Transverse colon (tissue), 4 donors: ENCODE measurements around the gene ATR. TPM values are rescaled to one million over a fixed set of nuclear protein-coding genes. Genes with fewer than 3 reads are reported as not detected.

ENCODE experiments used
- DNase-seq: peaks from one replicate; pipeline ENCODE4 v3.0.0-alpha.2; 2019
- H3K27ac ChIP-seq, 4 donors: fragments of 200-600 bp; sonication (generic); 2 replicates each; pipeline ENCODE4 v1.5.1; 2016 to 2018; ENCODE audit warnings: inconsistent platforms in 4 of 4
- H3K27me3 ChIP-seq: fragments of 200-600 bp; sonication (generic); 2 replicates; pipeline ENCODE4 v1.5.1; 2017; ENCODE audit warnings: inconsistent platforms
- H3K36me3 ChIP-seq, 4 donors: fragments of 200-600 bp; sonication (generic); 2 replicates each; pipeline ENCODE4 v1.5.1; 2017 to 2019; ENCODE audit warnings: inconsistent platforms in 4 of 4
- H3K4me1 ChIP-seq, 4 donors: fragments of 200-600 bp; sonication (generic); 2 replicates each; pipeline ENCODE4 v1.5.1; 2017 to 2020; ENCODE audit warnings: inconsistent platforms in 4 of 4
- H3K4me3 ChIP-seq, 4 donors: fragments of 200-600 bp; sonication (generic); 1 replicate in 1 of 4; 2 replicates in 3 of 4; pipeline versions ENCODE4 v1.5.1 to v1.6.1; 2017 to 2019; ENCODE audit warnings: inconsistent platforms in 4 of 4
- H3K9me3 ChIP-seq, 2 donors: fragments of 200-600 bp; sonication (generic); 2 replicates each; pipeline ENCODE4 v1.5.1; 2017 to 2019; ENCODE audit warnings: inconsistent platforms in 2 of 2
- EP300 ChIP-seq: sonication (generic); formaldehyde crosslinking; IDR thresholded peaks from one replicate; pipeline ENCODE4 v1.6.1; 2017; ENCODE audit warnings: antibody characterized with exemption, low read depth
- POLR2A ChIP-seq: fragments of 450-650 bp; IDR thresholded peaks from one replicate; pipeline ENCODE4 v1.6.1; 2016; ENCODE audit warnings: antibody characterized with exemption, mild to moderate bottlenecking, moderate library complexity
- POLR2AphosphoS5 ChIP-seq, 3 donors: sonication (generic); formaldehyde crosslinking; IDR thresholded peaks; one replicate each; pipeline ENCODE4 v1.6.1; 2016; ENCODE audit warnings: antibody characterized with exemption in 3 of 3
- WGBS, 2 donors: methylation state at CpG; one replicate each; pipeline ENCODE4 v1.1.5; 2018; ENCODE audit warnings: low coverage in 1 of 2; 5-methylcytosine and 5-hydroxymethylcytosine counted together
- in situ Hi-C, 4 donors: fragments of 200-750 bp; cut with MboI; loops; one replicate each; pipeline versions ENCODE4 v1.15.0 to v1.15.1; 2017; ENCODE audit warnings: low sequenced_read_pairs in 3 of 4, low pct_ligation_motif_present in 1 of 4, low pct_unique_long_range_greater_than_20kb in 1 of 4
- intact Hi-C: fragments of 100-400 bp; cut with DNase I; formaldehyde crosslinking; loops from one replicate; pipeline ENCODE4 v1.15.1; 2023; ENCODE audit warnings: low total_unique reads
- total RNA-seq, 4 donors: library from RNA; depleted of rRNA; stranded (reverse); fragments of >200 nt; gene quantifications; one replicate each; pipeline ENCODE4 v1.1.0, GENCODE V29; 2016
- TF ChIP-seq, protein P1 (sequence below), 5 experiments: fragments of 200-600 bp in 3 of 5; fragments of 450-650 bp in 2 of 5; sonication (generic) in 3 of 5; IDR thresholded peaks; 1 replicate in 2 of 5; 2 replicates in 3 of 5; pipeline ENCODE4 v1.5.1; 2016 to 2017; ENCODE audit warnings: antibody characterized with exemption in 5 of 5, inconsistent platforms in 3 of 5, mild to moderate bottlenecking in 2 of 5, moderate library complexity in 1 of 5

The ATR gene
- total RNA-seq, 4 donors from 2014 or later = 22.4 to 37.8 (median 25.3) TPM

DNA sequence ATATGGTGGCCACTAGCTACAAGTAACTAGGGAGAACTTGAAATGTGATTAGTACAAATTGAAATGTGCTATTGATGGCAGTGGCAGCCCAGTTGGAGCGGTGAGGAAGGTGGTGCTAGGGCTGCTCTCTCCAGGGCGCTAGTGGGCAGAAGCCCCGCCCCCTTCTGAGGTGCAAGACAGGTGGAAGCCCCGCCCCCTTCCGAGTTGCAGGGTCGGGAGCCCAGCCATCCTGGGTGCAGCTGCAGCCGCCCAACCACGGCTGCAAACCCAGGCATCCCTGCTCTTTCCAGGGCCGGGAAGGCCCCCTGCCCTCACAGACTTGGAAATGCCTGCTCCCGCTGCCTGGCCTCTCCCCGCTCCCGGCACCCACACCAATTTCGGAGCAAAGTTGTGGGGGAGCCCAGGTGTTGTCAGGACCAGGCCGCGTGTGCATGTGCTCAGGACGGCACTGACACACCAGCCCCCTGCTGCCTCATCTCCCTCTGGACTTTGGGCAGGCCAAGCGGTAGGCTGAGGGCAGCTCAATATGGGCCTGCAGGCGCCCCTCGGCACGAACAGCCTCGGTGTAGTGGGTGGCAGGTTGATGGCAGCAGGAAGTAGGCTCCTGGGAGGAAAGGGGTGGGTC is 10.0 kb downstream of the ATR start:
- Histone ChIP-seq H3K27me3 (no peaks in the 10 kb centered on the region), H3K4me1 (no peaks in the 10 kb centered on the region), H3K36me3 (peaks cover 0 to 14% (median 3%) of the 10 kb centered on the region in 4 donors), H3K27ac (no peak overlapping the region), H3K9me3 (no peaks in the 10 kb centered on the region), H3K4me3 (no peak overlapping the region)
- TF ChIP-seq POLR2A = no peak
- TF ChIP-seq, protein P1, sequence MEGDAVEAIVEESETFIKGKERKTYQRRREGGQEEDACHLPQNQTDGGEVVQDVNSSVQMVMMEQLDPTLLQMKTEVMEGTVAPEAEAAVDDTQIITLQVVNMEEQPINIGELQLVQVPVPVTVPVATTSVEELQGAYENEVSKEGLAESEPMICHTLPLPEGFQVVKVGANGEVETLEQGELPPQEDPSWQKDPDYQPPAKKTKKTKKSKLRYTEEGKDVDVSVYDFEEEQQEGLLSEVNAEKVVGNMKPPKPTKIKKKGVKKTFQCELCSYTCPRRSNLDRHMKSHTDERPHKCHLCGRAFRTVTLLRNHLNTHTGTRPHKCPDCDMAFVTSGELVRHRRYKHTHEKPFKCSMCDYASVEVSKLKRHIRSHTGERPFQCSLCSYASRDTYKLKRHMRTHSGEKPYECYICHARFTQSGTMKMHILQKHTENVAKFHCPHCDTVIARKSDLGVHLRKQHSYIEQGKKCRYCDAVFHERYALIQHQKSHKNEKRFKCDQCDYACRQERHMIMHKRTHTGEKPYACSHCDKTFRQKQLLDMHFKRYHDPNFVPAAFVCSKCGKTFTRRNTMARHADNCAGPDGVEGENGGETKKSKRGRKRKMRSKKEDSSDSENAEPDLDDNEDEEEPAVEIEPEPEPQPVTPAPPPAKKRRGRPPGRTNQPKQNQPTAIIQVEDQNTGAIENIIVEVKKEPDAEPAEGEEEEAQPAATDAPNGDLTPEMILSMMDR (IDR thresholded peaks at IDR 0.05) = no peak
- no peak for DNase-seq
- 95% methylated on average over 21 of the region's 21 CpGs; no CpG with 5 or more reads in 1 of the 2 donors for WGBS, 2 donors
- in situ Hi-C loops = no loop called here
- intact Hi-C loops = no loop called here

DNA sequence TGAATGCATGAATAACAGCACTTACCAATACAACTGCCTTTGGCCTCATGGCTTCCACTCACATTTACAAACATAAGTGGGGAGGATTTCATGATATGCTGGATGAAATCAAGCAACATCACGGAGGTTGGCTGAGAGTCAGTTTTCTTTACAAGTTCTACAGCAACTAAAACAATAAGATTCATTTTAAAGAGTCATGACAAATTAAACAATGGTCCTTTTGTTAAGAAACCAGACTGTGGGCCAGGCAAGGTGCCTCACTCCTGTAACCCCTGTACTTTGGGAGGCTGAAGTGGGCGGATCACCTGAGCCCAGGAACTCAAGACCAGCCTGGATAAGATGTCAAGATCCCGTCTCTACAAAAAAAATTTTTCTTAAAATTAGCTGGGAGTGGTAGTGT is 12.4 kb downstream of the ATR start:
- DNase-seq = no peak
- TF ChIP-seq, protein P1 (IDR thresholded peaks at IDR 0.05) = no peak
- no peak for TF ChIP-seq EP300
- no peak for TF ChIP-seq POLR2AphosphoS5 (IDR thresholded peaks at IDR 0.05)
- no peak overlapping the region for H3K4me3 ChIP-seq
- no peaks in the 10 kb centered on the region for H3K9me3 ChIP-seq
- 59 to 65% methylated on average over 2 to 3 of the region's 3 CpGs for WGBS, 2 donors
- no peaks in the 10 kb centered on the region for H3K4me1 ChIP-seq
- in situ Hi-C loops = no loop called here
- peaks cover 0 to 14% (median 3%) of the 10 kb centered on the region in 4 donors for H3K36me3 ChIP-seq
- H3K27ac ChIP-seq = no peak overlapping the region
- intact Hi-C loops = no loop called here
- no peaks in the 10 kb centered on the region for H3K27me3 ChIP-seq

DNA sequence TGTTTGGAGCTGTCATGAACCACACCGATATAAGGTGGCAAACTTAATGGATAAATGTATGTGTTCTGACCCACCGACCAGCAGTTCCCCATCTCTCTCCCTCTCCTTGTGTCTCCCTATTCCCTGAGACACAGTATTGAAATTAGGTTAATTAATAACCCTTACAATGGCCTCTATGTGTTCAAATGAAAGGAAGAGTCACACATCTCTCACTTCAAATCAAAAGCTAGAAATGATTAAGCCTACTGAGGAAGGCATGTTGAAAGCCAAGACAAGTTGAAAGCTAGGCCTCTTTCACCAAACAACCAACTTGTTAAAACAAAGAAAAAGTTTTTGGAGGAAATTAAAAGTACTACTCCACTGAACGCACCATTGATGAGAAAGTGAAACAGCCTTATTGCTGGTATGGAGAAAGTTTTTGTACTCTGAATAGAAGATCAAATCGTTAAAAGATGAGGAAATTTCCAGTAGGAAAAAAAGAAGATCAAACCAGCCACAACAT is 15.0 kb downstream of the ATR start:
- Histone ChIP-seq H3K36me3 (peaks cover 0 to 17% (median 4%) of the 10 kb centered on the region in 4 donors), H3K9me3 (no peaks in the 10 kb centered on the region), H3K27ac (no peak overlapping the region), H3K4me3 (no peak overlapping the region), H3K4me1 (no peaks in the 10 kb centered on the region), H3K27me3 (no peaks in the 10 kb centered on the region)
- TF ChIP-seq POLR2AphosphoS5 (IDR thresholded peaks at IDR 0.05) = no peak
- no peak for TF ChIP-seq POLR2A
- no peak for TF ChIP-seq EP300
- TF ChIP-seq, protein P1 (IDR thresholded peaks at IDR 0.05) = no peak
- intact Hi-C loops = no loop called here
- 92% methylated on average over 4 of the region's 4 CpGs for WGBS, 2 donors
- in situ Hi-C loops = no loop called here
- no peak for DNase-seq

DNA sequence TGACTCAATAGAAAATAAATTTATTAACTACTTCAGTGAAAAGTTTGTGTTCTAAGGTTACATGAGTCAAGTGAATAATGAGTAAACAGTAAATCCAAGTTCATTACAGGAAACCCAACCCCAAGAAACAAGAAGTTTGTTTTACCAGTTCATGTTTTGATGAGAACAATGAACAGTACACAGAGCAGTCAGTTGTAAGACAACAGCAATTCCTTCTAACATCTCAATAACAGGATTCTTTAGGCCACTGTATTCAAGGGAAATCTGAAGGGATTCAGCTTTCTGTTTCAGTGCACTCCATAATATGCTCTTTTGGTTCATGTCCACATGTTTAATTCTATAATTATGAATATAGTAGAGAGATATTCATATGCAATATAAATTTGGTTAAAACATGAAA is 18.4 kb downstream of the ATR start:
- no peaks in the 10 kb centered on the region for H3K9me3 ChIP-seq
- in situ Hi-C loops = no loop called here
- intact Hi-C loops = no loop called here
- TF ChIP-seq EP300 = no peak
- TF ChIP-seq, protein P1 (IDR thresholded peaks at IDR 0.05) = no peak
- no peak for TF ChIP-seq POLR2AphosphoS5 (IDR thresholded peaks at IDR 0.05)
- no peak for TF ChIP-seq POLR2A
- H3K4me1 ChIP-seq = no peaks in the 10 kb centered on the region
- peaks cover 0 to 47% (median 12%) of the 10 kb centered on the region in 4 donors for H3K36me3 ChIP-seq
- no peak for DNase-seq
- H3K27me3 ChIP-seq = no peaks in the 10 kb centered on the region
- H3K4me3 ChIP-seq = no peak overlapping the region
- H3K27ac ChIP-seq = no peak overlapping the region
